NCI-H1417 treated with DMSO at 0.1 percent for 48 hours (cell line): ENCODE measurements around the gene NME9.

Experiments used
- DNase-seq: peaks from one replicate; lab custom pipeline; 2025; lab: John Stamatoyannopoulos, UW

NME9 gene

DNA sequence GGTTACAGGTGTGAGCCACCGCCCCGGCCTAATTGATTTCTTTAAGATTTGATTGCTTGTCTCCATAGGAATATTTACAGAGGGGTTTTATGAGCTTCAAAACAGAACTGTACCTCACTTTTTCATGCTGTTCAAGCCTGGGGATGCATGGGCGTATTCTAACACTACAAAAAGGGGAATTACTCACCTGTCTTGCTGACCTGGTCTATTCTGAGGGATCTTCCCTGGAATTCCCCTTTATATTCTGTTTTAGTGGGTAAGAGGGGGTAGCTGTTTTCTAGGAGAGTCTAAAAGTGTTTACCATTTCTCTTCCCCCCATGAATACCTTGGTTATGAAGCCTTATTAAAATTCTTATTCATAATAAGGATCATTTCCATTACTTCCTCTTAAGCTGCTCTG lies 48.1 kb downstream of the NME9 start:
- no peak for DNase-seq

DNA sequence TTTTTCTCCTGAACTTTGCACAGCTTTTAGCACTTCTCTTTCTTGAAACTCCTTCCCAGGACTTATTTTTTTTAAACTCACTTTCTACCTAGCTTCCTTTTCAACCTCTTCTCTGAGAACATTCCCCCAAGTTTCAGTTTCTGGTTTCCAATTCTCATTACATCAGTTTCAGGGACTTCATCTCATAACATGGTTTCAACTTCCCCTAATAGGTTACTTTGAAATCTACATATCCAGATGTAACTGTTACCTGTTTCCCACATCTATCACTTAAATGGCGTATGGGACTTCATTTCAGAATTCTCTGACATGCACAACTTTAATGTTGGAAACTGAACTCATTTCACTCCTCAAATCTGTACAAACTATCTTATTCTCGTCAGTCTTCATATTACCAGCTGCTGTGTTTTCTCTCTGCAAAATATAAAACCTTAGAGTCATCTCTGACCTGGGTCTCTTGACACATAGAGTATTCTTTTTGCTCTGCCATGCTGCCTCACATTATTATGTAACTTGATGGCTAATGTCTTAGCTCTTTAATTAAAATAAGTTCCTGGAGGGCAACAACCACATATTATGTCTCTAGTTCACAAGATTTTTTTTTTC lies 58.4 kb downstream of the NME9 start:
- no peak for DNase-seq

DNA sequence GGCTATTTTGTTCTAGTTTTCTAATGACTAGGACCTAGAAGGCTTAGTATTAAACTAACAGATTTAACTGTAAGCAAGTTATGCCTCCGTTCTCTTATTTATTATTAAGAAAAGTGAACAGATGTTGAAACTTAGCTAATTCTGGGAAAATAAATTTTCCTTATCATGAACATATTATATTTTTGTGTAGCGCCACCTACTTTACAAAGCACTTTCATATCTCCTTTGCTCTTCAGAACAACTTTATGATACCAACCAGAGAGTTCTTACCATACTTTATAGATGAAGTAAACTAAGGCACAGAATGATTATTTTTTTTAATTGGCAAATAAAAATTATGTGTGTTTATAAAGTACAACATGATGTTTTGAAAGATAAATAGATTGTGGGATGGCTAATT lies 59.4 kb downstream of the NME9 start:
- DNase-seq, result no peak

DNA sequence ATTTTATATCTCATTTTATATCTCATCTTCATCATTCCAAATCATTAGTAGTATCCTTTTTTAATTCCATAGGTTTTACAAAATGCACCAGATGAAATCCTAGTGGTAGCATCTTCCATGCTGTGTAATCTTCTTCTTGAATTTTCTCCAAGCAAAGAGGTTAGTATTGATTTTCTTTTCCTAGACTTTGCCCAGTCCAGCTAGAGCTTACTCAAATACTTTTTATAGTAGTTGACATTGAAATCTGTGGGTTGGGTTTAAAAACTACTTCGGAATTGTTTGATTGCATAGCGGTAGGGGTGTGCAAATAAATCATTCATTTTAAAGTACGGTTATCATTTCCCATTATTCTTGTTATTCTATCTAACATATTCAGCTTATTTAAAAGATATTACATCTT lies 62.6 kb downstream of the NME9 start:
- no peak for DNase-seq

DNA sequence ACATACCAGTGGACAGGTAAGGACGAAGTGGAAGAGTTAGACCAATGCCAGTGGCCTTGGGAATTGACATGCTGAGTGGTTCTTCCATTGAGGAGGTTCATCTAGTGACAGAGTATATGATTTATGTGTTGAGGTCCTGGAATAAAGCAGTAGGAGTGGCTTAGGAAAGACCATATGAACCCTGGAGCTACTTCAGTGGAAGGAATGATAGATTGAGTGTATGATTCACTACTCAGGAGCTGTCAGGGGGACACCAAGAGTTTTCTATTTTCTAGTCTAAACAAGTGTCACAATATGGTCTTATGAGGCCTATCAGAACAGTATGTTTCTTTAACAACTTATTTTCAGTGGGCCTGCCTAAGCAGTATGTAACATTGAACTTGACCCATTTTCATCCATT lies 63.9 kb downstream of the NME9 start:
- DNase-seq, result no peak

DNA sequence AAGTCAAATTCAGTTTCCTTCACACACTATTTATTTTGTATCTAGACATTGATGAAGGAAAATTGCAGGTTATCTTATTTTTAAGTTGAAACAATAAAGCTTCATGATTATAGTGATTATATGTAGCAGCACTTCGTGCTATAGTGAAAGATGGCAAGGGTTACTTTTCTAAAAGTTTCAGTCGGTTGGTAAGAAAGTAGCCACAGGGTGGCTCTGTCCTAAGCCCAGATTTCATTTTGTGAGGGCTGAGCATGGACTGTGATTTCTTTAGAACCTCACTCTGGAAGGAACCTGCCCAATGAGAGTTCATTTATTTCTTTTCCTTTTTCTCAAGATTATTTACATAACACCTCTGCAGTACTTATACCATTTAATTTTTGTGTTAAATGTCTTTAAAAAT lies 66.5 kb downstream of the NME9 start:
- DNase-seq, result no peak

DNA sequence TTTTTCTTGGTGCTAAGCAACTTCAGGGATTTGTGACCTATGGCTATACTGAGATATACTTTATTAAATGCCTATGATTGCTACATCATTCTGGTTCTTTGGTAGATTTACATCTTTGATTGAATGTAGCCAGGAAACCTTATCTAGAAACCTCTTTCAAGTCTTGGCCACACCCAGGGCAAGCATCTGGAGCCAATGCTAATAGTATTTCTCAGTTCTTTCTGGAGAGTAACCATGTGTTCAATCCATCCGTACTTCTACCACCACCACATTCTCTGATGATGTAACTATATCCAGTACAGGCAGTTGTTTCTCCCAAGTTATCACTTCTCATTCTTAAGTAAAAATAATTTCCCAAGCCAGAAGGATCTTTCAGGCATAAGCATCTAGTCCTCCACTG lies 69.0 kb downstream of the NME9 start:
- no peak for DNase-seq

DNA sequence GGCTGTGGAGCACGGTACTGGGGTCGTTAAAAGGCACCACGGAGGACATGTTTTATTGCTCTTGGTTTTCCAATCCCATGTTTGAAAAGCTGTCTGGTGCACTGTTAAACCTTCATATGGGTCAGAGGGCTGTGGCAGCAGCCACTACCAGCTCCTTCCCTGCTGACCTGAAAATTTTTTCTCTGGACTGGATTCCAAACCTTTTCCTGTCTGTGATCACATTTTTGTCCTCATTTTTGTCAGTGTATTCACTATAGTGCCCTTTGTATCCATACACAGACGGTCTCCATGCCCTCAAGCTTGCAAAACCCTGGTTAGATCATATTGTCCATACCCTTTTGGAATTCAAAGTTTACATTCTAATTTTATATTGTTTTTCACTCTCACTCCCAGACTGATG lies 70.5 kb downstream of the NME9 start:
- no peak for DNase-seq

DNA sequence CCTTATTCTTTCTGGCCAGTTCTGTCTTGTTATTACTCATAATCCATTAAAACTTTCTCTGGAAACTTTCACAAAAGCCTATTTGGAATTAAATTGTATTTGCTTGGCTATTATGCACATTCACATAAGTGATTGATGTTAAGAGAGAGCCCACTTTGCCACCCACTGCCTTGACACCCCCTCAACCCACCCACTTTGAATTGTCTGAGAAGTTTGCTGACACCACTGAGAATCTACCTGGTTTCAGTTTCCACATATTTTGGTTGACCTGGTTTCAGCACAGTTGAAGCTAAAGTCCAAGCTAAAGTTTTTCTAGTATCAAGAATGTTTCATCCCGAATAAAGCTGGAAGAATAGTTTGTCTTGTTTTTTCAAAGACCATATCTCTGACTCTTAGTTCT lies 71.7 kb downstream of the NME9 start:
- no peak for DNase-seq

DNA sequence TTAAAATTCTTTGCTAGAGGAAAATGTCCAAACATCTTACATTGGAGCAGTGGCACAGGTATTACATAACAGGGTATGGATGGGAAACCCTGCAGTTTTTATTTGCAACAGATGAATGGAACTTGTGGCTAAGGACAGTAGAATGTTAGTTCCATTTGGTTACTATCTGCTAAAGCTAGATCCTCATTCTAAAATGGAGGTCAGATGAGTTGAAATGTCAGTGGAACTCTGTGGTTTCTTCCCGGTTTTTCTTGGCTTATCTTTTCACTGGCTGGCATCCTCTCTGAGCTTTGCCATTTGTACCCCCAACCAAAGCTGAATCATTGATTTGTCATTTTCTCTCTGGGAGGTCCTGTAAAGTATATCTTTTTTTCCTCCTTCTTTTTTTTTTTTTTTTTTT lies 73.6 kb downstream of the NME9 start:
- DNase-seq, result no peak

DNA sequence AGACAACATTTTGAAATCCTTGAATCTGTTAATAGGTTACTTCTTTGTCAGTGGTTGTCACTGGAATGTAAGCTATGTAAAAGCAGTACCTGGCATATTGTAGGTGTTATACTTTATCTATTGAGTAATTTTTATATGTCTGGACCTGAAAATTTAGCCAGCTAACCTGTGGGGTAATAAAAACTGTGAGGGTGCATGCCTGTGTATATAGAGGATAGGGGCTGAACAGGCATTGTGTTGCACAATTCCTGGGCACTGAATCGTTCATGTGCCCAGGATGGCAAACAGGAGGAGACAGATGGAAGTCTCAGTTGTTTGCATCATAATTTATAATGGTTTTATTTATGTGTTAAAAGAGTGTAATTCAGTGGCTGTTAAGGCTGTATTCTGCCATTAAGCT lies 75.4 kb downstream of the NME9 start:
- DNase-seq, result no peak

DNA sequence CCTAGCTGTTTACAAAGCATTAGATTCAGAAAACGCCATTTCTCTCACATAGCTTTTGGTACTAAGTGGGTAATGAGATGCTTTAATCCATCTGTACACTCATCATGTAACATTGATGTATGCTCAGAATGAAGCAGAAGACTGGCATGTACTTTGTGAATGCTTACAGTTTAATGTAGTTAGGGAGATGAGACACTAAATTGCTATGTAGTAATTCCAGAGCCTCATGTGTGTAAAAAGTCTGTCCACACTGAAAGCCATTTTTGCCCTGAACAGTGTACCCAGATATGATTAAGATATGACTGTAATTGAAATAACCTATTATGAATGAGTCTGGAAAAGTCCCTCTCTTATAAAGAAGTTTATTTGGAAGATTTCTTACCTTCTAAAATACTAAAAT lies 76.0 kb downstream of the NME9 start:
- DNase-seq, result no peak
